Motor neuron (in vitro differentiated cells): ENCODE measurements around the gene CDH4. TPM values are rescaled to one million over a fixed set of nuclear protein-coding genes. Genes with fewer than 3 reads are reported as not detected.

ENCODE experiments used
- ATAC-seq, 8 experiments: fragments of 200-7000 bp; cut with Tn5 transposase; replicated peaks in 6 of 8; 2 replicates each; pipeline ENCODE4 v1.8.0; 2021; ENCODE audit warnings: mild to moderate bottlenecking in 8 of 8, moderate library complexity in 8 of 8
- H3K27ac ChIP-seq, 2 donors: fragments of 250-450 bp; sonication (Bioruptor Pico); 2 replicates each; pipeline ENCODE4 v1.9.0; 2021; ENCODE audit warnings: antibody characterized with exemption in 2 of 2, mild to moderate bottlenecking in 2 of 2, moderate library complexity in 1 of 2
- H3K4me1 ChIP-seq, 2 donors: fragments of 250-450 bp; sonication (Bioruptor Pico); replicated peaks in 1 of 2; 2 replicates each; pipeline ENCODE4 v1.6.1; 2021; ENCODE audit warnings: antibody characterized with exemption in 2 of 2, mild to moderate bottlenecking in 2 of 2, moderate library complexity in 1 of 2
- H3K4me3 ChIP-seq, 5 donors: fragments of 250-450 bp; sonication (Bioruptor Pico); 2 replicates each; pipeline ENCODE4 v1.9.0; 2021; ENCODE audit warnings: antibody characterized with exemption in 5 of 5, mild to moderate bottlenecking in 5 of 5, moderate library complexity in 4 of 5
- WGBS, 10 experiments: fragments of 450-650 bp; shearing (Covaris generic); methylation state at CpG; one replicate each; pipeline ENCODE4 v1.0.0; 2022; 5-methylcytosine and 5-hydroxymethylcytosine counted together
- in situ Hi-C, 9 experiments: fragments of 400-800 bp; cut with MboI; loops; one replicate each; pipeline ENCODE4 v1.15.0; 2021; ENCODE audit warnings: low sequenced_read_pairs in 9 of 9, low pct_unique_long_range_greater_than_20kb in 2 of 9; ENCODE audit not compliant: unreplicated experiment in 9 of 9
- total RNA-seq, 8 experiments: library from RNA; unstranded; fragments of 300-600 nt; gene quantifications; 2 replicates each; pipeline versions ENCODE4 v1.2.3 to v1.2.4, GENCODE V29; 2022

Gene CDH4
- total RNA-seq, 8 experiments from 2014 or later = 2.4 to 41.6 (median 12.9) TPM

DNA sequence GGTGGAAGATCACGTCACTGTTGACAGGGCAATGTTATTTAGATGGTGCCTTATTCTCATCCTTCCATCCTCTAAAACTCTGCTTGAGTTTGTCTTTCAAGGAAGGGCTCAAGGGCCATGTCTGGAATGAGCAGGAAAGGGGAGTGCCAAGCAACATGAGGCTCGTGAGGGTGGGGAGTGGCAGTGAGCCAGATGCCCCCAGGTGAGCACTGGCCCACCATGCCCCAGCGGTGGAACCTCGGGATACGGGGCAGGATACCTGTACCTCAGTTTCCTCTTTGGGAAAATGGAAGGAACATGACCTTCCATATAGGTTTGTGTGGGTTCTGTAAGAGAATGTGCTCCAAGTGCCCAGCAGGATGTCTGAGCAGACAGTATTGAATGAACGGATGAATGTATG is 476.3 kb downstream of the CDH4 start:
- in situ Hi-C loops = no loop called here
- no peak for ATAC-seq
- WGBS, 10 experiments = 46 to 100% (median 73%) methylated on average over 2 to 4 of the region's 6 CpGs; no CpG with 5 or more reads in 4 of the 10 experiments
- Histone ChIP-seq H3K4me3 (no peak overlapping the region), H3K4me1 (peaks cover 3 to 10% of the 10 kb centered on the region in 2 donors), H3K27ac (no peak overlapping the region)

DNA sequence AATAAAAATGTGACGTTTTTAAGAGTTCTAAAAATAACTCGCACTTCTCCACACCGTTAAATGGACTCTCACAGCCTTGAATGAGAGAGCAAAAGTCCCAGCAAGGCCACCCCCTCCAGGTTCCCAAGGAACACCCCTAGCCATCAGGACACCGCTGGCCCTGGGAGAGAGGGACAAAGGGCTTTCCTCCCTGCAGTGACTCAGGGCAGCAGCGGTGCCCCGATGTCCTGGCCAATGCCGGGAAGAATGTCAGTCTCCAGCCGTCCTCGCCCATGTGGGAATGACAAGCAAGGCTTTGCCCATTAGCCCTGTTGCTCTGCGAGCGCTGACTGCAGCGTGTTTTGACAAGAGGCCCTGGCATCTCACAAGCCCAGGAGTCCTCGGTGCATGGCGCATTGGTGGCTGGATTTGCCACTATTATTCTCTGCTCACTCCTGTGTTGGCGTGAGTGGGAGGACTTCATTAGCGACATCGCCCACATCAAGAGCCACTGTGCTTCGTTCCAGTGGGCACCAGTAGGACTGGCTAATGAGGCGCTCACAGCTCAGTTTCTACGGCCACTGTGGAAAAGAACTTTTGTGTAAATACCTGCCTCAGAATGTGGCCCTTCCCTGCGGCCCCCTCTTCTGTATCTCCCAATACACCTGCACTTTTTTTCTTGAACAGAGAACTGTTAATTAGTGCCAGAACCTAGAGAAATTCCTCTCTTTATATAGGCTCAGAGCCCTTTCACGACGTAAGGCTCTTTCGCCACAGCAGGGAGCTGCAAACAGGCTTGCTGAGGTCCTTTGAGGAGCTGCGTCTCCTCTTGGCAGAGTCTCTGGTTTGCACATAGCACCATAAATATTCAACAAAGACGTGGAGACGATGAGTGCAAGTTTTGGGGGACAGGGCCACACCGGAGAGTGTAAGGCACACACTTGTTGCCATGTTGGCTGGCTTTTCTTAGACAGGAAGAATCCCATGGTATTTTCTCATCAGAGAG is 477.0 kb downstream of the CDH4 start:
- in situ Hi-C loops = no loop called here
- WGBS, 10 experiments = 10 to 100% (median 65%) methylated on average over 1 to 12 of the region's 28 CpGs; no CpG with 5 or more reads in 2 of the 10 experiments
- Histone ChIP-seq H3K4me1 (peaks cover 11 to 18% of the 10 kb centered on the region in 2 donors), H3K4me3 (no peak overlapping the region), H3K27ac (no peak overlapping the region)
- no peak for ATAC-seq

DNA sequence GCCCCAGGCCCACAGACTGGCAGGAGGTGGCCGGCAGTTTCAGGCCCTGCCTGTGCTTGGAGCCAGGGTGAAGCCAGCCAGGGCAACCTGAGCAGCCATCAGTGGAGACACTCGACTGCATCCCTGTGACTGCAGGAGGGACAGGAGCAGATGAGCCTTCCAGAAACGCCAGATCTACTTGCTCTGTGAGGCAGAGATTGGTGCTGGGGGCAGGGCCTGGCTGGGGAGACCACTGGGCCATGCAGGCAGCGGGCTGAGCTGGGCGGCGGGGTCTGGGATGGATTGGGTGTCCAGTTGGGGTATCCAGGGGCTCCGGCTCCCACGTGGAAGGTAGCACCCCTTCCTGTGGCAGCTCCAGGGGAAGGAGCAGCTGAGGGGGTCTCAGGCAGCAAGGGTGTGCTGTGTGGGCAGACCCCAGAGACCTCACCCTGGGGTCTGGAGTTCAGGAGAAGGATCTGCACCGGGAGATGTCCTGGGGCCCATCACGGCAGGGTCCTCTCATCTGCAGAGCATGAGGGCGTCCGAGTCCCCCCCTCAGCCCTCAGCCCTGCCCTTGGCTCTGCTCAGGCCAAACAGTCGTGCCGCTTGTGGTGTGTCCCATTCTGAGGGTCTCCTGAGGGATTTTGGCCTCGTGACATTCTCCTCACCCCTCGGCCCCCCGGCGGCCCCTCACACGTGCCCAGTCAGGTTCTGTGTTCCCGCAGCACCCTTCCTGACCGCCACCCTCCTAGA is 478.7 kb downstream of the CDH4 start:
- Histone ChIP-seq H3K4me1 (peaks cover 21 to 23% of the 10 kb centered on the region in 2 donors), H3K4me3 (no peak overlapping the region), H3K27ac (no peak overlapping the region)
- in situ Hi-C loops = no loop called here
- no peak for ATAC-seq
- 80 to 100% (median 100%) methylated on average over 1 to 2 of the region's 21 CpGs; no CpG with 5 or more reads in 7 of the 10 experiments for WGBS, 10 experiments

DNA sequence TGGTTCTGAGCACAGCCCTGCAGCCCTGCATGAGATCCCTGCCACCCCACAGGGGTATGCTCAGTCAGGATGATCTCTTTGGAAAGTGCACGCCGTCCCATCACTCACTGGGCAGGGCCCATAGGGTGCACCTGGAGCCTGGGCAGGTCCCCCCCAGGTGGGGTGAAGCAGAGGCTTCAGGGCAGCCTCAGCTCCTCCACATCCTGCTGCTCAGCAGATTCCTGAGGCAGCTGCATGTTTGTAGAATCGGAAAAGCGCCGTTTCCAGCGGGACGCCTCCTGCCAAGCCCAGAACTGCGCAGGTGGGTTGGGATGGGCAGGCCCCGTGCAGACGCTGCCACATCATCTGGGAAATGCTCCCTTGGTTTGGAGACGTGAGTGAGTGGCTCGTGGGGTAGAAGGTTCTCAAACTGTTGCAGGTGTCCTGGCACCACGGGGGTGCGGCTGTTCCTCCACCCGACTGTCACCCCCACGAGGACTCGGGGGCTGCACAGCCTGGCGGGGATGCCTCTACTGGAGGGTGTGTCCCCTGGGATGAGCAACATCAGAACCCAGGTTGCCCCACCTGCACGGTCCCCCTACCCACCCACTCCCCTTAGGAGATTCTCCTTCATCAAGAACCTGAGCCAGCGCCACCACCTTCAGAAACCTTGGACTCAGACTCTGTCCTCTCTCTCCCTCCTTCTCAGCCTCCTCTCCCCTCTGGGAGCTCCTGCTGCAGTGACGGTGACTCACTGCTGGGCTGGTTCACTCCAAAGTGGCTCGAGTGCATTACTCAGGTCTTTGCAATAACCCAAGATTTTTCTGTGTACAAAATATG is 479.5 kb downstream of the CDH4 start:
- ATAC-seq = peak; percentile 67 to 96 (median 82)

DNA sequence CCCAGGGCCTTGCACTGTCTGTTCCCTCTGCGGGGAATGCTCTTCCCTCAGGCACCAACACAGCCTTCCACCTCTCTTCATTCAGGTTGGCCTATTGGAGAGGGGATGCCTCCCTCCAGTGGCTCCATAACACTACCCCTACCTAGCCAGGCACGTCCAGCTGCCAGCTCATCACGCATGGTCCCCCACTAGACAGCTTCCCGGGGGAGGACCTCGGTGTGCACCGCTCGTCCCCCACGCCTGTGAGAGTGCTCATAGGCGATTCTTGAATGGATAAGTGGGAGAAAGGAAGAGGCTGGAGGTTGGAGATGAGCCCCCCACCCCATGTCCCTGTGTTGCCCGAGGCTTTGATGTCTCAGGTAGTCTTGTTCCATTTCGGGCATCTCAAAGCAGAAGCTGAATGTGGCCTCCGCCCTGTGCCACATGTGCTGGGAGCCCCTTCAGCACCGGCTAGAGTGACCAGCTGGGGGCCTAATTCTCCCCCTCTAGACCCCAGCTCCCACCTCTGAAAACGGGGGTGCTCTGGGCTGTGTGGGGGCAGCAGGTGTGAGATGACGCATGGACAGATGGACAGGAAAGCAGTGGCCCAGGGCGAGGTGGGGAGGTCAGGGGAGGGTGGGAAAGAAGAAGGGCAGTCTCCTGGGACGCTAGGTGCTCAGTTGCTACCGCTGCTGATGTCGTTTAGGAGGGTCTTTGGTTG is 480.6 kb downstream of the CDH4 start:
- Histone ChIP-seq H3K27ac (no peak overlapping the region), H3K4me3 (no peak overlapping the region), H3K4me1 (peaks cover 21 to 23% of the 10 kb centered on the region in 2 donors)
- WGBS, 10 experiments = 40 to 100% (median 73%) methylated on average over 1 to 5 of the region's 19 CpGs; no CpG with 5 or more reads in 6 of the 10 experiments
- in situ Hi-C loops = no loop called here
- ATAC-seq = no peak

More for the DNA sequence above, 479.5 kb downstream of the CDH4 start:
- H3K4me3 ChIP-seq = no peak overlapping the region
- in situ Hi-C loops = no loop called here
- no peak overlapping the region for H3K27ac ChIP-seq
- 60 to 94% (median 89%) methylated on average over 1 to 7 of the region's 22 CpGs; no CpG with 5 or more reads in 6 of the 10 experiments for WGBS, 10 experiments
- peaks cover 21 to 23% of the 10 kb centered on the region in 2 donors for H3K4me1 ChIP-seq

DNA sequence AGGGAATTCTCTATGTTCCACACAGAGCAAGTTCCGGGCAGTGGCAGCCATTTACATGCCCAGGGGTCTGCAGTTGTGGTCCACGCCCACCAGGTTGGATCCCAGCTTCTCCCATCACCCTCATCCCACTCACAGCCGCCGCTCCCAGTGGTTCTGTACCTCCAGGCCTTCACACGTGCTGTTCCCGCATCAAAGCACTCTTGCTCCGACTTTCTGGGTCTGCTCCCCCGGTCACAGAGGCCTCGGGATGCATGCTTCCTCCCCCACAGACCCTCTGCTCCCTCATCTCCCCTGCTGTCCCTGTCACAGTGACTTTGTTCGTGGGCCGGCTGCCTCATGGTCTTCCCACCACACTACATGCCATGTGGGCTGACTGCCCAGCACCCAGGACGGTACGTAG is 481.2 kb downstream of the CDH4 start:
- Histone ChIP-seq H3K27ac (no peak overlapping the region), H3K4me1 (peaks cover 21 to 23% of the 10 kb centered on the region in 2 donors), H3K4me3 (no peak overlapping the region)
- ATAC-seq = no peak
- in situ Hi-C loops = no loop called here
- 7 to 93% (median 81%) methylated on average over 2 to 10 of the region's 13 CpGs; no CpG with 5 or more reads in 2 of the 10 experiments for WGBS, 10 experiments

DNA sequence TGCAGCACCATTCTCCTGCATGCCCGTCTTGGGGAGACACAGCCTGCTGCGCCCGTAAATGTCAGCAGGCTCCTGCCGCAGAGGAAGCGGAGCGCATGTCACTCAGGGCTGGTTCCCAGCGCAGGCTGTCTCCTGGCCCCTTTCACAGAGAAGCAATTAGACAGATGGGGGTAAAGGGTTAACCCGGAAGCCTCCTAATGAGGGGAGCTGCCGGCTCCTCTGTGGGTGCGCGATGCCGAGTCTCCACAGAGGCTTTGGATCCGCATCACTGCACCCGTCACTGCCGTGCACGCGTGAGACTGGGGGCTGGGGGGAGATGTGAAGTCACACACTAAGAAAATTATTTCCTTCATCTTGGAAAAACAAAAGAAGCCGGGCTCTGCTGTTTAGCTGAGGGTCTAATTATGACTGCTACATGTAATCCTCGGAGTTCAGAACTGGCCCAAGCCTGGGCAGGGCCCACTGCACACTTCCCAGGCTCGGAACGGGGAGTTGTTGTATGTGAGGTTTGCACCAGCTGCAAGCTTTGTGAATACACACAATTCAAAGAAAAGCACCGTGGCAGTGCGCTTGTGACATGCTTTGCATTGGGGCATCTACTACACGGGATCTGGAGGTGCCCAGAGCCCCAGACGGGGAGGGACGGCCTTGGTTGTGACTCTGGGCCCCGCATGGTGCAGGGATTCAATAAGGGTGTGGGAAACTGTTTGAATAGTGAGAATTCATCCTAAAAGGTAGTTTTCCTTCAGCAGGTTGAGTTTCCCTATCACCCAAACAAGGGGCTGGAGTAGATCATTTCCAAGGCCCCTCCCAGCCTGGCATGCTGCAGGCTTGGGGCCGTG is 482.1 kb downstream of the CDH4 start:
- Histone ChIP-seq H3K27ac (peak overlapping the region in 1 of 2 donors; percentile 17), H3K4me1 (peaks cover 21 to 23% of the 10 kb centered on the region in 2 donors), H3K4me3 (no peak overlapping the region)
- in situ Hi-C loops = no loop called here
- 0 to 71% (median 58%) methylated on average over 1 to 17 of the region's 28 CpGs; no CpG with 5 or more reads in 1 of the 10 experiments for WGBS, 10 experiments
- ATAC-seq = peak in 5 of 8 experiments; percentile 31 to 59 (median 47)

DNA sequence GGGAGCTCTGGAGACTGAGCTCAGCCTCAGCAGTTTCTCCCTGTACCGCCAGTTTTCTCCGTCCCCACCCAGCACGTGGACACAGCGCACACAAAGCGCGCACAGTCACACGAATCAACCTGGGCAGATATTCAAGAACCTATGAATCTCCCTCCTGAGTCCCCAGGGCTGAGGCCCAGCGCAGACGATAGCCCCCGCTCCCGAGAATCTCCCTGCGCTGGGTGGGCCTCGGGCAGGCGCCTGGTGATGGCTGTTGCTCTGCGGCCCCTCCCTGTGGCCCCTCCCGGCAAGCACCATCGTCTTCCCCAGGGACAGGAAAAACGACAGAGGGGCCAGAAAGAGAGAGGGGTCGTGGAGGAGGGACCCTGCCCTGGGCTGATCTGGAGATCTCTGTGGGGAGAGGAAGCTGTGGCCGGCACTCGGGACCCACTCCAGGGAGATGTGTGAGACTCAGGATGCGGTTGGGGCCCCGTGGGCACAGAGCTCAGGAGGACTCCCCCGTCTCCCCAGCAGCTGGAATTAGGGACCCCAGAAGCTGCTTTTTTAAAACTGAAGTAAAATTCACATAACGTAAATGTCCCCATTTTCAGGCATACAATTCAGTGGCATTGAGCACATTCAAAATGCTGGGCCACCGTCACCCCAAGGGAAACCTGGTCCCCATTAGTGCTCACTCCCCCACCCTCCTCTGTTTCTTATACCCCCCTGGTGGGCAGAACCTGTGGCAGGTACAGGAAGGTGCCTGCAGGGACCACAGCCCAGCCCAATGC is 482.9 kb downstream of the CDH4 start:
- ATAC-seq = peak in 5 of 8 experiments; percentile 54 to 69 (median 64)
- in situ Hi-C loops = no loop called here
- Histone ChIP-seq H3K27ac (peak overlapping the region; percentile 0 to 17), H3K4me1 (peaks cover 21 to 23% of the 10 kb centered on the region in 2 donors), H3K4me3 (no peak overlapping the region)
- WGBS, 10 experiments = 20 to 74% methylated on average over 2 to 6 of the region's 26 CpGs; no CpG with 5 or more reads in 8 of the 10 experiments

DNA sequence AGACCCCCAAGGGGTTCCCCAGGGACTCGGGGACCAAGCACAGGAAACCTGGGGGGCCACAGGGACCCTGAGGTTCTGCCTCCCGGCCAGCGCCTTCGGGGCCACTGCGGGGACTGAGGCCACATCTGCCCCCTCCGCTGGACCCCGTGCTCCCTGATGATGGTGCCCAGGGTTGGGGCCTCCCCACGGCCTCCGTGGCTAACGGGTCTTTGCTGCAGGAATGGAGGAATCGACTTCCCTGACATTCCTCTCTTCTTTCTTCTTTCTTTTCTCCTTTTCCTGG is 483.4 kb downstream of the CDH4 start:
- Histone ChIP-seq H3K4me3 (no peak overlapping the region), H3K4me1 (peaks cover 21 to 23% of the 10 kb centered on the region in 2 donors), H3K27ac (no peak overlapping the region)
- ATAC-seq = no peak
- 42 to 100% (median 88%) methylated on average over 3 to 4 of the region's 11 CpGs; no CpG with 5 or more reads in 7 of the 10 experiments for WGBS, 10 experiments
- in situ Hi-C loops = no loop called here

DNA sequence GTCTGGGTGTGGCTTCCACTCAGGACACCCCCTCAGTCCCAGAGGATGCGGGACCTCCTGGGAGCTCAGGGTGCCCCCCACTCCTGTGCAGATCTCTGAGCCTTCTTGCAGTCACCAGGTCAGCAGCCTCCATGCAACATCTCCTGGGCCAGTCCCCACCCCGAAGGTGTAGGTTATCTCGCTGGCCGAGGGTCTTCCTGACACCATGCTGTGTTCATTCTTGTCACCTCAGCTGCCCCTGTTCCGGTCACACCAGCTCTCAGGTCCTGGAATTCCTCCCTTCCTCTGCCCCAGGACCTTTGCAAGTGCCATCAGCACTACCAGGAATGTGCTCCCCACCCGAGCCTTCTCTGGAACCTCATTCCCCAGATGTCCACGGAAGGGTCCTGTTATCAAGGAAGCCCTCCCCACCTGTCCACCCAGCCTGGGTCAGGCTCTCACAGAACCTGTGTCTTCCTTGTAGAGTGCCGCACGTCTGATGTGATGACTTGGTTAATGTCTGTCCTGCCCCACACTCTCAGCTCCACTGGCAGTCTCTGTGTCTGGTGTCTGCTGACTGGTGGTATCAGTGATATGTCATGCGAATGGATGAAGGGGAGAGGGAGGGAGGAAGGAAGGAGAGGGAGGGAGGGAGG is 484.1 kb downstream of the CDH4 start:
- Histone ChIP-seq H3K4me3 (no peak overlapping the region), H3K4me1 (peaks cover 21 to 23% of the 10 kb centered on the region in 2 donors), H3K27ac (no peak overlapping the region)
- whole genome bisulfite sequencing, 10 experiments = 11 to 80% (median 62%) methylated on average over 1 to 3 of the region's 10 CpGs; no CpG with 5 or more reads in 6 of the 10 experiments
- in situ Hi-C loops = no loop called here
- ATAC-seq = no peak
